LNCaP clone FGC (cell line): ENCODE data around the gene HOXD12.

ENCODE experiments used
- DNase-seq: peaks from one replicate; pipeline ENCODE4 v3.0.0-alpha.2; 2011; ENCODE audit warnings: low read depth
- H3K4me3 ChIP-seq: 2 replicates; pipeline ENCODE4 v1.5.1; 2011; ENCODE audit warnings: mild to moderate bottlenecking, low read depth, low read length, control low read depth
- TF ChIP-seq, protein P1 (sequence below): IDR thresholded peaks from 2 replicates; pipeline ENCODE4 v1.5.1; 2012; ENCODE audit warnings: mild to moderate bottlenecking; ENCODE audit not compliant: control insufficient read depth, insufficient read depth; ENCODE audit errors: extremely low read depth

Gene HOXD12

DNA sequence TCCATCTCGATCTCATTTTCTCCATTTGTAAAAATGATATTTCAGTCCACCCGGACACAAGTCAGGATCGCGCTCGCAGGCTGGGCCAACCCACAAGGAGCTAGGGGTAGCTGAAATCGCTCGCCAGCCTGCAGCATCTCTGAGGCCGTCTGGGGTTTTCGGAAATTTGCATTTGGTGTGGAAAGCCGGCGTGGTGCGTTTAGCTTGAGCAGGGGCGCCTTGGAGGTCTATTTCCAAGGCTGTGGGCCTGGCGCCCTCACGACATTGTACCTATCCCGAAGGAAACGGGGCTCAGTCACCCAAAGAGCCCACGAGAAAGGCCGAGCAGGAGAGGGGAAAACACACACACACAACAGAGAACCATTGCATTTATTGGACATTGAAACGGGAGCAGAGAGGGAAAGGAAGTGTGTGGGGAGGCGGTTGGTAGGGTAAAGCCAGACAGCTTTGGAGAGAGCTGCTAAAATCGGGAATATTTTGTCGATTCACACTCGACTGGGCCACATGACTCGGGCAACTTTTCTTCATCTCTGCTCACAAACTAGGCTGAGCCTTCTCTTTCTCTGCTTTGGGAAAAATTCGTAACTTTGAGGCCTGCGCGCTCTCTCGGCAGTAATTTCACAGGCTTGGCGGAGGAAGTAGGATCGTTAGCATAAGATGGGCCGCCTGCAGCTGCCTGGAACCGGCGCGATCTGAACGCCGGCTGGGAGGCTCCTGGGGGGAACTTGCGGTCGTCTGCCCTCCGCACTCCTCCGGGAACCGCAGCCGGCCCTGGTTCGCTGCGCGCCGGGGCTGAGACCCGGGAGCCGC is 28.8 kb downstream of the HOXD12 start:
- TF ChIP-seq, protein P1, sequence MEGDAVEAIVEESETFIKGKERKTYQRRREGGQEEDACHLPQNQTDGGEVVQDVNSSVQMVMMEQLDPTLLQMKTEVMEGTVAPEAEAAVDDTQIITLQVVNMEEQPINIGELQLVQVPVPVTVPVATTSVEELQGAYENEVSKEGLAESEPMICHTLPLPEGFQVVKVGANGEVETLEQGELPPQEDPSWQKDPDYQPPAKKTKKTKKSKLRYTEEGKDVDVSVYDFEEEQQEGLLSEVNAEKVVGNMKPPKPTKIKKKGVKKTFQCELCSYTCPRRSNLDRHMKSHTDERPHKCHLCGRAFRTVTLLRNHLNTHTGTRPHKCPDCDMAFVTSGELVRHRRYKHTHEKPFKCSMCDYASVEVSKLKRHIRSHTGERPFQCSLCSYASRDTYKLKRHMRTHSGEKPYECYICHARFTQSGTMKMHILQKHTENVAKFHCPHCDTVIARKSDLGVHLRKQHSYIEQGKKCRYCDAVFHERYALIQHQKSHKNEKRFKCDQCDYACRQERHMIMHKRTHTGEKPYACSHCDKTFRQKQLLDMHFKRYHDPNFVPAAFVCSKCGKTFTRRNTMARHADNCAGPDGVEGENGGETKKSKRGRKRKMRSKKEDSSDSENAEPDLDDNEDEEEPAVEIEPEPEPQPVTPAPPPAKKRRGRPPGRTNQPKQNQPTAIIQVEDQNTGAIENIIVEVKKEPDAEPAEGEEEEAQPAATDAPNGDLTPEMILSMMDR = no peak
- no peak for DNase-seq
- H3K4me3 ChIP-seq = no peak overlapping the region

DNA sequence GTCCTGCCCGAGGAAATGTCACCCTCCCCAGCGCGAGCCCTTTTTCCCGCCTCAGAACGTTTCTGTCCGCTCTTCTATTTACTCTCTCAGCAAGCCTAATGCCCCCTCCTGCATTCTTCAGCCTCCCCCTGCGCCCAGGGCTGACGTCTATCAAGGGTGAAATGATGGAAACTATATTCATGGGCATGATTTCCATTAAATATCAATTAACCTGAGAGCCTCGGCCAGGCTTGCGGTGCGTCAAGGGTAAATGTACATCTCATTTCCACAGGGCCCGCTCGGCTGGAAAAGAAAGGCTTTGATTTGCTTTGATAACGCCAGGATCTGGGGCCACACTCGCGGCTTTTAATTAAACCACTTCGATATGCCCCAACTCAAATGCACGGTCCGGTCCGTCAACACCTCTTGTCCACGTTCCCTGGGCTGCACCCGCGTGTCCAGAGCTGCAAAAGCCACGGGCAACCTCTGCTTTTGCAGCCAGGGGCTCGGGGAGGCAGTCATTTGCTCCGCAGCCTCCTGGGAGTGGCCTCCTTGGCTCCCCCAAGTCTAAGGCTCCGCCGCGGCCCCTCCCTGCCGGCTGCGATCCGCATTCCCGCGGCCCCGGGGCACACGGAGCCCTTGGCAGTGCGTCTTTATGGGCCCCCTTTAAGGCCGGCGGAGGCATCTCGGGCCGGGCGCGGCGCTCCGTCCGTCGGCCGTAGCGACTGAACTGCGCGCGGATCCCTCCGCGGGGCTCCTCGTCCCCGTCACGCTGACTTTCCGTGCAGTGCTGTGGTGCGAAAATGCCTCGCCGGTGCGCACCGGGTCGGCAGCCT is 29.6 kb downstream of the HOXD12 start, which contains the start of gene HOXD8:
Gene HOXD8, plus strand, starts transcription at position 724 of the 815 bp plus-strand sequence. CDS start 662 bp downstream, outside the sequence.
- no peak for DNase-seq
- H3K4me3 ChIP-seq = no peak within 1 kb of the TSS
- TF ChIP-seq, protein P1 = no peak

DNA sequence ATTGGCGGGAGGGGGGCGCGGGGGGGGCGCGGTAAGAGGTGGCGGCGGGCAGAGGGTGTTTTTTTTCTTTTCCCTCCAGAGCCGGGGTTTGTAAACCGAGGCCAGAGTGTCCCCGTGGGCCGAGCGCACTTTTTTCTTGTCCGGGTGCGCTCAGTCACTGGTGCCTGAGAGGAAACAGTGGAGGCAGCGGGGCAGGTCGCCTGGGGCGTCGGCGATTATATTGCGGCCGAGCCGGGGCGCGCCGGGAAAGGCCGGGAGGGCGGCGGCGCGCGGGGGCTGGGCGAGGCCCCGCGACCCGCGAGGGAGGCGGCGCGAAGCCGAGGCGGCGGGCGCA is 30.2 kb downstream of the HOXD12 start:
- TF ChIP-seq, protein P1 = no peak
- no peak overlapping the region for H3K4me3 ChIP-seq
- DNase-seq = no peak

DNA sequence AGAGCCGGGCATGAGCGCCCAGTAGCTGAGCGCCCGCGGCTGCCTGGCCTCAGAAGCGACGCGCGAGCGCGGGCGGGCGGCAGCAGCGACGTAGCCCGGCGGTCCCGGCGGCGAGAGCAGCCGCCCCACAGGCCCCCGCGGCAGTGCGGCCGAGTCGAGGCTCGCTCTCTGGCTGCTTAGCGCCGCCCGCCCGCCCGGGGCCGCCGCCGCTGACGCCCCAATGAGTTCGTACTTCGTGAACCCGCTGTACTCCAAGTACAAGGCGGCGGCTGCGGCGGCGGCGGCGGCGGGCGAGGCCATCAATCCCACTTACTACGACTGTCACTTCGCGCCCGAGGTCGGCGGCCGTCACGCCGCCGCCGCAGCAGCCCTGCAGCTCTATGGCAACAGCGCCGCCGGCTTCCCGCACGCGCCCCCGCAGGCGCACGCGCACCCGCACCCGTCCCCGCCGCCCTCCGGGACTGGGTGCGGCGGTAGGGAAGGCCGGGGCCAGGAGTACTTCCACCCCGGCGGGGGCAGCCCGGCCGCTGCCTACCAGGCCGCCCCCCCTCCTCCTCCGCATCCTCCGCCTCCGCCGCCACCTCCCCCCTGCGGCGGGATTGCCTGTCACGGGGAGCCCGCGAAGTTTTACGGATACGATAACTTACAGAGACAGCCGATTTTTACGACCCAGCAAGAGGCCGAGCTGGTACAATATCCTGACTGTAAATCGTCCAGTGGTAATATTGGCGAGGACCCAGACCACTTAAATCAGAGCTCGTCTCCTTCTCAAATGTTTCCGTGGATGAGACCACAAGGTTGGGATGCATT is 30.8 kb downstream of the HOXD12 start:
- TF ChIP-seq, protein P1 = no peak
- no peak for DNase-seq
- H3K4me3 ChIP-seq = no peak overlapping the region

DNA sequence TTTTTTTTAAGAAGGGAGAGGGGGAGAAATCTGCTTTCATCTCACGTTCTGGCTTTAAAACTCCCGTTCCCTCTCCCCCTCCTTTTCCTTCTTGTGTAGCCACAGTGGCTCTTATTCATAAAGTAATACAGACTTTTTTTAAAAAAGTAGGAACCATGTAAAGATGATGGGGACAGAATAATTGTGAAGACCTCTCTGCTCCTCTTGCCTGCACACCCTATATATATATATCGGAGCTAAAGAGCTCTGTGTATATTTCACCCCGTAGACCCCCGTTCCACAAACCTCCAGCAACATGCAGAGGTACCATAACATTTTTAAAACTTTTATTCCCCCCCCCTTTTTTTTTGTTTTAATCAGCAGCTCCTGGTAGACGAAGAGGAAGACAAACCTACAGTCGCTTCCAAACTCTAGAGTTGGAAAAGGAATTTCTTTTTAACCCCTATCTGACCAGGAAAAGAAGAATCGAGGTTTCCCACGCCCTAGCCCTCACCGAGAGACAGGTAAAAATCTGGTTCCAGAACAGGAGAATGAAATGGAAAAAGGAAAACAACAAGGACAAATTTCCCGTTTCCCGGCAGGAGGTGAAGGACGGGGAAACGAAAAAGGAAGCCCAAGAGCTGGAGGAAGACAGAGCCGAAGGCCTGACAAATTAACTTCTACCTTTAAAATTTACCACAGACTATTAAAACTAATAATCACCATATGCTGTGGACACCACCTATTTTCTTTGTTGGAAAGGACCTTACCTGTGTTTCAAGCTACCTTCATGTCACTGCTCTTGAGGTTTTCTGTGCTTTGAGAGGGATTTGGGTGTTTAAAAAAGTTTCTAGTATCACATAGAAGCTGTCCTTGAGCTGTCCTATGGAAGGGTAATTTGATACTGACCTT is 31.6 kb downstream of the HOXD12 start:
- DNase-seq = no peak
- TF ChIP-seq, protein P1 = no peak
- H3K4me3 ChIP-seq = no peak overlapping the region

DNA sequence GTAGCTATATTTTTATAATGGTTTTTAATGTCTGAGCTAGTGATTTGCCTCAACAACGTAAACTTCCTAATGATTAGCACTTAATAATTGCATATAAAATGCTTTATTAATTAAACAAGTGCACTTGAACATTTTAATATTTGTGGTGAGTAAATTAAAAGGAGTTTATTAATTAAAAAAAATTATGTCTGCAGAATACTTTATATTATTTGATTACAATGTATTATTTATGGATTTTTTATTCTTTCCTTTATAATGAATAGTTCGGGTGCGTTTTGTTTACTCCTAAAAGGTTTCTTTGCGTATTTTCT is 32.2 kb downstream of the HOXD12 start:
- H3K4me3 ChIP-seq = no peak overlapping the region
- no peak for DNase-seq
- TF ChIP-seq, protein P1 = no peak
